Vagina (tissue), 2 donors: ENCODE results near the gene DHRS11. TPM values are rescaled to one million over a fixed set of nuclear protein-coding genes. Genes with fewer than 3 reads are reported as not detected.

Source experiments
- DNase-seq, 2 donors: peaks; one replicate each; pipeline ENCODE4 v3.0.0-alpha.2; 2017; ENCODE audit errors: extremely low spot score in 2 of 2
- H3K27ac ChIP-seq: fragments of 200-600 bp; sonication (generic); one replicate; pipeline ENCODE4 v1.5.1; 2019
- H3K27me3 ChIP-seq: fragments of 200-600 bp; sonication (generic); one replicate; pipeline ENCODE4 v1.5.1; 2019
- H3K36me3 ChIP-seq, 2 donors: fragments of 200-600 bp; sonication (generic); one replicate each; pipeline ENCODE4 v1.5.1; 2017 to 2019
- H3K4me1 ChIP-seq: fragments of 200-600 bp; sonication (generic); one replicate; pipeline ENCODE4 v1.5.1; 2019
- H3K4me3 ChIP-seq, 2 donors: fragments of 200-600 bp; sonication (generic); 1 replicate in 1 of 2; 2 replicates in 1 of 2; pipeline ENCODE4 v1.5.1; 2016 to 2019
- H3K9me3 ChIP-seq: fragments of 200-600 bp; sonication (generic); one replicate; pipeline ENCODE4 v1.5.1; 2019
- POLR2A ChIP-seq, 2 donors: fragments of 450-650 bp; IDR thresholded peaks; one replicate each; pipeline ENCODE4 v1.6.1; 2017; ENCODE audit warnings: antibody characterized with exemption in 2 of 2, mild to moderate bottlenecking in 2 of 2, moderate library complexity in 2 of 2
- POLR2AphosphoS5 ChIP-seq, 2 donors: sonication (generic); formaldehyde crosslinking; IDR thresholded peaks; one replicate each; pipeline ENCODE4 v1.9.0; 2017; ENCODE audit warnings: antibody characterized with exemption in 2 of 2, mild to moderate bottlenecking in 2 of 2, low read depth in 1 of 2; ENCODE audit not compliant: insufficient read depth in 1 of 2
- intact Hi-C: fragments of 100-400 bp; cut with DNase I; formaldehyde crosslinking; loops from one replicate; pipeline ENCODE4 v1.15.1; 2023
- total RNA-seq: library from RNA; depleted of rRNA; stranded (reverse); fragments of >200 nt; gene quantifications from one replicate; pipeline ENCODE4 v1.2.3, GENCODE V29; 2016
- TF ChIP-seq, protein P1 (sequence below), 3 experiments: fragments of 450-650 bp in 2 of 3; fragments of 200-600 bp in 1 of 3; sonication (generic) in 1 of 3; IDR thresholded peaks; one replicate each; pipeline ENCODE4 v1.5.1; 2017 to 2019; ENCODE audit warnings: antibody characterized with exemption in 3 of 3, mild to moderate bottlenecking in 2 of 3, moderate library complexity in 2 of 3

The DHRS11 gene
- total RNA-seq, 1 donor from 2014 or later = 12.0 TPM

DNA sequence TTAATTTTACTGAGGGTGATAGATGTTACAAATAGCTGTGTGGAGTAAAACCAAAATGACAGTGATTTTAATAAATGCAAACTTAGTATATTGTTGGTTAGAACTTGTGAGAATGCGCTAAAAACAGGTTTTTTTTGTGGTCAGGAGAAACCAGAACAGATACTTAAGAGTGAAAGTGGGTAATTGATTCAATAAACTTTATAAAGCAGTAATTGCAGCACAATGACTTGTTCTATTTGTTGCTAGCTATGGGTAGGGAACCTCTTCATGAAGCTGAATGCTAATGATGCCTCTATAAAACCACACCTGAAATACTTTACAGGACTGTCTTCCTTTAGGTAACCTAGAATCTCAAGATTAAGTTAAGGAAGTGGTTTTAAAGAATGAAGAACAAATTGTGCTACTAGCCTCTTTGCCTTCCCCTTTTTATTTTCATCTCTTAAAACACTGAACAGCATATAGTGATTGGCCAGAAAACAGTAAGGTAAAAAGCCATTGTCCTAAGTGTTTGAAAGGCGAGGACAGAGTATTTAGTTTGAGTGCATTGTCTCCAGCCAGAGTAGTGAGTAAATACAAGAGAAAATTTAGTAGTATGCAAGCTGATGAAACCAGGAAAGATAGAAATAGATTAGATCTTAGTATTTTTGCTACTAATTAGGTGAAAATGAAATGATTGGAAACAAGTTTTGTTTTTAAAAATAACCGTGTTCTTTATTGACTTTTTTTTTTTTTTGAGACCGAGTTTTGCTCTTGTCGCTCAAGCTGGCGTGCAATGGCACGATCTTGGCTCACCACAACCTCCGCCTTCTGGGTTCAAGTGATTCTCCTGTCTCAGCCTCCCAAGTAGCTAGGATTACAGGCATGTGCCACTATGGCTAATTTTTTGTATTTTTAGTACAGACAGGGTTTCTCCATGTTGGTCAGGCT is 40.9 kb upstream of the DHRS11 start:
- Histone ChIP-seq H3K27ac (no peak overlapping the region), H3K9me3 (no peaks in the 10 kb centered on the region), H3K4me1 (peaks cover 85% of the 10 kb centered on the region), H3K36me3 (peaks cover 0 to 11% of the 10 kb centered on the region in 2 donors), H3K27me3 (no peaks in the 10 kb centered on the region), H3K4me3 (no peak overlapping the region)
- TF ChIP-seq, protein P1, sequence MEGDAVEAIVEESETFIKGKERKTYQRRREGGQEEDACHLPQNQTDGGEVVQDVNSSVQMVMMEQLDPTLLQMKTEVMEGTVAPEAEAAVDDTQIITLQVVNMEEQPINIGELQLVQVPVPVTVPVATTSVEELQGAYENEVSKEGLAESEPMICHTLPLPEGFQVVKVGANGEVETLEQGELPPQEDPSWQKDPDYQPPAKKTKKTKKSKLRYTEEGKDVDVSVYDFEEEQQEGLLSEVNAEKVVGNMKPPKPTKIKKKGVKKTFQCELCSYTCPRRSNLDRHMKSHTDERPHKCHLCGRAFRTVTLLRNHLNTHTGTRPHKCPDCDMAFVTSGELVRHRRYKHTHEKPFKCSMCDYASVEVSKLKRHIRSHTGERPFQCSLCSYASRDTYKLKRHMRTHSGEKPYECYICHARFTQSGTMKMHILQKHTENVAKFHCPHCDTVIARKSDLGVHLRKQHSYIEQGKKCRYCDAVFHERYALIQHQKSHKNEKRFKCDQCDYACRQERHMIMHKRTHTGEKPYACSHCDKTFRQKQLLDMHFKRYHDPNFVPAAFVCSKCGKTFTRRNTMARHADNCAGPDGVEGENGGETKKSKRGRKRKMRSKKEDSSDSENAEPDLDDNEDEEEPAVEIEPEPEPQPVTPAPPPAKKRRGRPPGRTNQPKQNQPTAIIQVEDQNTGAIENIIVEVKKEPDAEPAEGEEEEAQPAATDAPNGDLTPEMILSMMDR (IDR thresholded peaks at IDR 0.05) = no peak
- TF ChIP-seq POLR2AphosphoS5 (IDR thresholded peaks at IDR 0.05; ENCODE audit: insufficient read depth in 1 of 2, low read depth in 1 of 2) = no peak
- TF ChIP-seq POLR2A (IDR thresholded peaks at IDR 0.05) = no peak
- intact Hi-C loops = no loop called here
- no peak for DNase-seq

DNA sequence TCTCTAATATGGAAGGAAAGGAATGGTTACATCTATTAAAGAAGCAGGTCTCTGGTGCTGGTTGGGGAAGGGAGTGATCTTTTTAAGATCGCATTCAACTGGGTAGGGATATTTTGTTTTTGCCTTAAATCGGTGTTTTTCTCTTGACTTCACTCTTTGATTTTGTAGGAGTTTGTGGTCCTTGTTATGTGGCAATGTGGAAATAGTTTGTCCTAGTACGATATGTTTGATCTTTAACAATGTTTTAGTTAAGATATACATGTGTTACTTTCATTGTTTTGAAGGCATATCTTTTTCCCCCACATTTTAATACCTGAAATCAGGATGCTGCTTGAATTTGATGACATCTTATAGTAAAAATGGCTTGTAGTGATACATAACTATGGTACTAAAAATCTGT is 38.2 kb upstream of the DHRS11 start:
- no peak overlapping the region for H3K4me3 ChIP-seq
- TF ChIP-seq POLR2A (IDR thresholded peaks at IDR 0.05) = no peak
- TF ChIP-seq, protein P1 (IDR thresholded peaks at IDR 0.05) = no peak
- TF ChIP-seq POLR2AphosphoS5 (IDR thresholded peaks at IDR 0.05; ENCODE audit: insufficient read depth in 1 of 2, low read depth in 1 of 2) = no peak
- peaks cover 0 to 33% of the 10 kb centered on the region in 2 donors for H3K36me3 ChIP-seq
- intact Hi-C loops = no loop called here
- H3K27me3 ChIP-seq = no peaks in the 10 kb centered on the region
- no peak for DNase-seq
- peaks cover 58% of the 10 kb centered on the region for H3K4me1 ChIP-seq
- no peak overlapping the region for H3K27ac ChIP-seq
- no peaks in the 10 kb centered on the region for H3K9me3 ChIP-seq

DNA sequence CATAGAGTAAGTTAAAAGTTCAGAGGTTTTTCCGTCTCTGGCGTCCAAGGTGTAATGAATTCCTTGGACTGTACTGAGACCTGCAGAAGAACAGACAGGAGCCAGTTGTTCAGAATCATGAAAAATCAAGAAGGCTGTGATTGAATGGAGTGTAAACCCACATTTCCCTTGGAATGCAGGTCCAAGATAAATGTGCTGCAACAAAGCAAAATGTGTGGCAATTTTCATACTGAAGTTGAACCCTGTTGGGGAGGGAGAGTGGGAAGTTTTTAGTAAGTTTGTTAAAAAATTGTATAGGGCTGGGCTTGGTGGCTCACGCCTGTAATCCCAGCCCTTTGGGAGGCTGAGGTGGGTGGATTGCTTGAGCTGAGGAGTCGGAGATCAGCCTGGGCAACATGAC is 25.6 kb upstream of the DHRS11 start:
- no peaks in the 10 kb centered on the region for H3K9me3 ChIP-seq
- H3K4me1 ChIP-seq = no peaks in the 10 kb centered on the region
- TF ChIP-seq POLR2AphosphoS5 (IDR thresholded peaks at IDR 0.05; ENCODE audit: insufficient read depth in 1 of 2, low read depth in 1 of 2) (no peak), POLR2A (IDR thresholded peaks at IDR 0.05) (no peak)
- TF ChIP-seq, protein P1 (IDR thresholded peaks at IDR 0.05) = no peak
- H3K4me3 ChIP-seq = no peak overlapping the region
- H3K27ac ChIP-seq = no peak overlapping the region
- peaks cover 0 to 44% of the 10 kb centered on the region in 2 donors for H3K36me3 ChIP-seq
- intact Hi-C loops = no loop called here
- DNase-seq = no peak
- H3K27me3 ChIP-seq = no peaks in the 10 kb centered on the region

DNA sequence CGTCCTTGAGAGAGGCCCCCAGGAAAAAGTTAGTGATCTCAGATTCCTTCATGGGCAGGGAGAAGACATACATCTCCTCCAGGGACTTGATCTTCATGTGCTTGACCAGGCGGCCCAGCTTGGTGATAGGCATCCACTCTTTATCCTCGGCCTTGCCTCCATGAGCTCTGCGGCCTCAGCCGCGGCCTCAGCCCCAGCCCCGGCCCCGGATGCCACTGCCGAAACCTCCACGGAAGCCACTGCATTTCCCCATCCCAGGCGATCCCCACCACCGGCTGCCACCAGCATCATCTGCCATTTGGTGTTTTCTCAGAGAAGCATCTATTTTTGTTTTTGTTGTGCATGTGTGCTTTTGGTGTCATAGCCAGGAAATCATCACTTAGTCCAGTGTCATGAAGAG is 16.7 kb upstream of the DHRS11 start:
- Histone ChIP-seq H3K36me3 (peaks cover 0 to 47% of the 10 kb centered on the region in 2 donors), H3K27ac (no peak overlapping the region), H3K9me3 (no peaks in the 10 kb centered on the region), H3K4me1 (no peaks in the 10 kb centered on the region), H3K27me3 (no peaks in the 10 kb centered on the region), H3K4me3 (no peak overlapping the region)
- intact Hi-C loops = no loop called here
- TF ChIP-seq, protein P1 (IDR thresholded peaks at IDR 0.05) = no peak
- TF ChIP-seq POLR2A (IDR thresholded peaks at IDR 0.05) (no peak), POLR2AphosphoS5 (IDR thresholded peaks at IDR 0.05; ENCODE audit: insufficient read depth in 1 of 2, low read depth in 1 of 2) (no peak)
- DNase-seq = no peak

DNA sequence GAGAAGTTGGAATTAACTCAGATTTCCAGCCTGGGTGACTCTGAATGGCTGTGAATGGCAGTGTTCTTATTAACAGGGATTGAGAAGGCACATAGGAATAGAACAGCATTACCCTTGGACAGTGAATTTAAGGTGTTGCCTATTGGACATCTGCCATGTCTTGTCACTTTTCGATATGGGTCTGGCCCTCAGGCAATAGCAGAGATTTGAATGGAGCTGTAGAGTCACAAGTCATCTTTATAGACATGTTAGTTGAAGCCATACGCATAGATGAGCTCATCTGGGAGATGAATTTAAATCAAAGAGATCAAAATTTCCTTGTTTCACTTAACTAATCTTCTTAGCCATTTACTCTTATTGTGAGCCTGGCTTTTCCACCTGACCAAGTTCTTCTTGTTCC is 14.9 kb upstream of the DHRS11 start:
- intact Hi-C loops = no loop called here
- Histone ChIP-seq H3K27ac (no peak overlapping the region), H3K9me3 (no peaks in the 10 kb centered on the region), H3K4me1 (no peaks in the 10 kb centered on the region), H3K27me3 (no peaks in the 10 kb centered on the region), H3K4me3 (no peak overlapping the region), H3K36me3 (peaks cover 0 to 46% of the 10 kb centered on the region in 2 donors)
- TF ChIP-seq POLR2AphosphoS5 (IDR thresholded peaks at IDR 0.05; ENCODE audit: insufficient read depth in 1 of 2, low read depth in 1 of 2) = no peak
- TF ChIP-seq, protein P1 (IDR thresholded peaks at IDR 0.05) = no peak
- no peak for TF ChIP-seq POLR2A (IDR thresholded peaks at IDR 0.05)
- DNase-seq = no peak
